Measurements from ENCODE around the gene APH1B.
"Not testable (repeated sequence)": the region's sequence is repeated elsewhere in the genome, so short reads cannot be mapped to it uniquely, and the experiment has no call there.

APH1B gene

DNA sequence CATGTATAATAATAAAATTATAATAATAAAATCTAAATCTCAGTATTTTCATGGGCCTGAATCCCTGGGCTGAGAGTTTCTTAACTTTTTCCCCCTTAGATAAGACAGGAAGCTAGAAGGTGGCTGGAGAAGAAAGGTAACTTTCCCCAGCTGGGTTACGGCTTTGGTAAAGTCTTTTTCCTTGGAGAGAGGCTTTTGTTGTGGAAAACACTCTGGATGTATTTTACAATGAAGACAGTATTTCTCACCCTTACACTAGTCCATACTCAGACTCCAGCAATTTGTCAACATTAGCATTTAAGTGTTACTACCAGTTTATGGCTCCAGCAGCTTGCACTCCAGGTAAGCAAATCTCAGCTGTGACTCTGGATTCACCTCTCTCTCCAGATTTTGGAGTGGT, 34.9 kb downstream of the APH1B start:
- peak overlapping the region in 1 of 3 experiments; percentile 13 for H3K27ac Mint-ChIP-seq

GRCh38 chr15:63313825-63314224, 36.4 kb downstream of the APH1B start:
- Mint-ChIP-seq H3K4me1 (no peaks in the 10 kb centered on the region), H3K36me3 (ENCODE audit: low read depth) (no peaks in the 10 kb centered on the region), H3K27me3 (ENCODE audit: low read depth) (no peaks in the 10 kb centered on the region), H3K27ac (no peak overlapping the region), H3K9me3 (peaks cover 4% of the 10 kb centered on the region), H3K4me3 (no peak overlapping the region)
- TF ChIP-seq, protein P1, sequence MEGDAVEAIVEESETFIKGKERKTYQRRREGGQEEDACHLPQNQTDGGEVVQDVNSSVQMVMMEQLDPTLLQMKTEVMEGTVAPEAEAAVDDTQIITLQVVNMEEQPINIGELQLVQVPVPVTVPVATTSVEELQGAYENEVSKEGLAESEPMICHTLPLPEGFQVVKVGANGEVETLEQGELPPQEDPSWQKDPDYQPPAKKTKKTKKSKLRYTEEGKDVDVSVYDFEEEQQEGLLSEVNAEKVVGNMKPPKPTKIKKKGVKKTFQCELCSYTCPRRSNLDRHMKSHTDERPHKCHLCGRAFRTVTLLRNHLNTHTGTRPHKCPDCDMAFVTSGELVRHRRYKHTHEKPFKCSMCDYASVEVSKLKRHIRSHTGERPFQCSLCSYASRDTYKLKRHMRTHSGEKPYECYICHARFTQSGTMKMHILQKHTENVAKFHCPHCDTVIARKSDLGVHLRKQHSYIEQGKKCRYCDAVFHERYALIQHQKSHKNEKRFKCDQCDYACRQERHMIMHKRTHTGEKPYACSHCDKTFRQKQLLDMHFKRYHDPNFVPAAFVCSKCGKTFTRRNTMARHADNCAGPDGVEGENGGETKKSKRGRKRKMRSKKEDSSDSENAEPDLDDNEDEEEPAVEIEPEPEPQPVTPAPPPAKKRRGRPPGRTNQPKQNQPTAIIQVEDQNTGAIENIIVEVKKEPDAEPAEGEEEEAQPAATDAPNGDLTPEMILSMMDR (IDR thresholded peaks at IDR 0.05; ENCODE audit: unreplicated experiment in 3 of 3), result no peak

More for the DNA sequence above, 34.9 kb downstream of the APH1B start:
- no peak overlapping the region for H3K4me3 Mint-ChIP-seq
- no peaks in the 10 kb centered on the region for H3K36me3 Mint-ChIP-seq (ENCODE audit: low read depth)
- H3K4me1 Mint-ChIP-seq, result no peaks in the 10 kb centered on the region
- TF ChIP-seq, protein P1 (IDR thresholded peaks at IDR 0.05; ENCODE audit: unreplicated experiment in 3 of 3), result no peak
- no peaks in the 10 kb centered on the region for H3K9me3 Mint-ChIP-seq
- no peaks in the 10 kb centered on the region for H3K27me3 Mint-ChIP-seq (ENCODE audit: low read depth)

DNA sequence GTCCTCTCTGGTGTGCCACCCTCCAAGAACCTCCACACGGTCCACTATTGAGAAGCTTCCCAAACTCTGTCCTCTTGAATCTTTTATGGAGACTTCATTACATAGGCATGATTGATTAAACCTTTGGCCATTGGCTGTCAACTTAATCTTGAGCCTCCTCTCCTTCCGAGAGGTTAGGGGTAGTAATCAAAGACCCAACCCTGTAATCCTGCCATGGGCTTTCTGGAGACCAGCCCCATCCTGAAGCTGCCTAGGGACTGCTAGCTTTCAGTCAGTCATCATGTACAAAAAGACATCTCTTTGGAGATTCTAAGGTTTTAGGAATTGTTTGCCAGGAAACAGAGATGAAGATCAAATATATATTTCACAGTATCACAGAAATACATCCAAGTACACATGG, 37.0 kb downstream of the APH1B start:
- H3K4me3 Mint-ChIP-seq, result no peak overlapping the region
- H3K27ac Mint-ChIP-seq, result no peak overlapping the region
- no peaks in the 10 kb centered on the region for H3K27me3 Mint-ChIP-seq (ENCODE audit: low read depth)
- H3K4me1 Mint-ChIP-seq, result no peaks in the 10 kb centered on the region
- TF ChIP-seq, protein P1 (IDR thresholded peaks at IDR 0.05; ENCODE audit: unreplicated experiment in 3 of 3), result no peak
- H3K36me3 Mint-ChIP-seq (ENCODE audit: low read depth), result no peaks in the 10 kb centered on the region
- H3K9me3 Mint-ChIP-seq, result peaks cover 4% of the 10 kb centered on the region

DNA sequence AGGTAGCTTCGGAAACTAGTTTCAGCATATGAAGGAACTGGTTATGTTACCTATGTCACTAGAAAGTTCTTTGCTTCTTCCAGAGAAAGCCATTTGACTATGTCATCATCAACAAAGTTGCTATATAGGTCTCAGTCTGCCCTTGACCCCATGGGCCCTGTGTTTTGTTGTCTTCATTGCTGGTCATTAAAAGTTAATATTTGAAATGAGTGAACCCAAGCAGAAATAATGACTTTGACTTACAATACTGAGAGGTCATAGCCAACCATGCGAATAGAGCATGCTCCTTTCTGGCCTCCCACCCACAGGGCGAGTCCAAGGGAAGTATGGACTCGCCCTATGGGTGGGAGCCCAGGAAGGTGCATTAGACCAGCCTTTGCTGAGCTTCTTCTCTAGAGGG, 40.9 kb downstream of the APH1B start:
- H3K9me3 Mint-ChIP-seq, result peaks cover 4% of the 10 kb centered on the region
- TF ChIP-seq, protein P1 (IDR thresholded peaks at IDR 0.05; ENCODE audit: unreplicated experiment in 3 of 3), result no peak
- no peak overlapping the region for H3K4me3 Mint-ChIP-seq
- H3K4me1 Mint-ChIP-seq, result no peaks in the 10 kb centered on the region
- peak overlapping the region in 1 of 3 experiments; percentile 92 for H3K27ac Mint-ChIP-seq
- peaks cover 4% of the 10 kb centered on the region for H3K27me3 Mint-ChIP-seq (ENCODE audit: low read depth)
- no peaks in the 10 kb centered on the region for H3K36me3 Mint-ChIP-seq (ENCODE audit: low read depth)

DNA sequence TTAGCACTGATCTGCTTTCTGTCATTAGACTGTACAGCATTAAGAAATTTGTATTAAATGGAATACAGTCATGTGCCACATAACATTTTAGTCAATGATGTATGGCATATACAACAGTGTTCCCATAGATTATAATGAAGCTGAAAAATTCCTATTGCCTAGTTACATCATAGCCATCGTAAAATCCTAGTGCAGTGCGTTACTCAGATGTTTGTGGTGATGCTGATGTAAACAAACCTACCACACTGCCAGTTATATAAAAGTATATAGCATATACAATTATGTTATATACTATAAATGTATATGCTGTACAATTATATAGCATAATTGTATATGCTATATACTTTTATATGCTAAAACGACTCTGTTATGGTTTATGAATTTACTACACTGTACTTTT, 41.7 kb downstream of the APH1B start:
- TF ChIP-seq, protein P1 (IDR thresholded peaks at IDR 0.05; ENCODE audit: unreplicated experiment in 3 of 3), result no peak
- peaks cover 8% of the 10 kb centered on the region for H3K27me3 Mint-ChIP-seq (ENCODE audit: low read depth)
- H3K9me3 Mint-ChIP-seq, result peaks cover 4% of the 10 kb centered on the region
- H3K4me3 Mint-ChIP-seq, result no peak overlapping the region
- no peaks in the 10 kb centered on the region for H3K4me1 Mint-ChIP-seq
- peak overlapping the region in 1 of 3 experiments; percentile 92 for H3K27ac Mint-ChIP-seq
- H3K36me3 Mint-ChIP-seq (ENCODE audit: low read depth), result no peaks in the 10 kb centered on the region

GRCh38 chr15:63320446-63320845, 43.0 kb downstream of the APH1B start:
- H3K9me3 Mint-ChIP-seq; H3K36me3 Mint-ChIP-seq (ENCODE audit: low read depth); H3K27me3 Mint-ChIP-seq (ENCODE audit: low read depth); H3K27ac Mint-ChIP-seq; H3K4me3 Mint-ChIP-seq; H3K4me1 Mint-ChIP-seq: not testable (repeated sequence)

DNA sequence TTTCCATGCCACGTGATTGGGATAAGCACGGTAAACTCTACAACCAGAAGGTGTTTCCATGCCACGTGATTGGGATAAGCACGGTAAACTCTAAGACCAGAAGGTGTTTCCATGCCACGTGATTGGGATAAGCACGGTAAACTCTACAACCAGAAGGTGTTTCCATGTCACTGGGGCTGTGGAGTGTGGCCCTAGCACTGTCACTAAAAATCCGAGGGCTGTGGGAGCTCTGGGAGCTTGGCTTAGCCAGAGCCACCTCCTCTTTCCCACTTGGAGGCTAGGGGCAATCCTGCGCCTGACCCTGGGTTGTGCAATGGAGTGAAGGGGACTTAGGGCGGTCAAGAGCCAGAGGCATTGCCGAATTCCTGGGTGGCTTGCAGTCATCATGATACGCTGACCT, 43.6 kb downstream of the APH1B start:
- H3K9me3 Mint-ChIP-seq; H3K4me1 Mint-ChIP-seq; H3K27me3 Mint-ChIP-seq (ENCODE audit: low read depth); H3K4me3 Mint-ChIP-seq; H3K36me3 Mint-ChIP-seq (ENCODE audit: low read depth); H3K27ac Mint-ChIP-seq: not testable (repeated sequence)

Data from nephron (organoid).